Erythroblast (primary cell): ENCODE measurements around the gene CLMN.

Source experiments
- GATA1 ChIP-seq: IDR thresholded peaks from 2 replicates; pipeline ENCODE4 v1.6.1; 2011; ENCODE audit warnings: low read depth, mild to moderate bottlenecking, control low read depth, low read length, moderate library complexity
- POLR2A ChIP-seq: IDR thresholded peaks from 2 replicates; pipeline ENCODE4 v1.6.1; 2011; ENCODE audit warnings: mild to moderate bottlenecking, low read length

GRCh38 chr14:95136631-95137030 is 183.1 kb downstream of the CLMN start:
- TF ChIP-seq POLR2A (no peak), GATA1 (no peak)
